Stomach (tissue), 4 donors: ENCODE results near the gene ACO2.

Source experiments
- CTCF ChIP-seq, 7 experiments: fragments of 450-650 bp in 4 of 7; fragments of 200-600 bp in 3 of 7; sonication (generic) in 3 of 7; IDR thresholded peaks; one replicate each; pipeline ENCODE4 v1.5.1; 2016 to 2019; ENCODE audit warnings: antibody characterized with exemption in 7 of 7, control low read depth in 2 of 7, mild to moderate bottlenecking in 1 of 7
- POLR2A ChIP-seq, 4 donors: fragments of 450-650 bp; IDR thresholded peaks; one replicate each; pipeline ENCODE4 v1.6.1; 2016; ENCODE audit warnings: antibody characterized with exemption in 4 of 4, control low read depth in 2 of 4, mild to moderate bottlenecking in 1 of 4, moderate library complexity in 1 of 4
- POLR2AphosphoS5 ChIP-seq, 3 donors: sonication (generic); formaldehyde crosslinking; IDR thresholded peaks; one replicate each; pipeline ENCODE4 v1.6.1; 2016; ENCODE audit warnings: antibody characterized with exemption in 3 of 3

DNA sequence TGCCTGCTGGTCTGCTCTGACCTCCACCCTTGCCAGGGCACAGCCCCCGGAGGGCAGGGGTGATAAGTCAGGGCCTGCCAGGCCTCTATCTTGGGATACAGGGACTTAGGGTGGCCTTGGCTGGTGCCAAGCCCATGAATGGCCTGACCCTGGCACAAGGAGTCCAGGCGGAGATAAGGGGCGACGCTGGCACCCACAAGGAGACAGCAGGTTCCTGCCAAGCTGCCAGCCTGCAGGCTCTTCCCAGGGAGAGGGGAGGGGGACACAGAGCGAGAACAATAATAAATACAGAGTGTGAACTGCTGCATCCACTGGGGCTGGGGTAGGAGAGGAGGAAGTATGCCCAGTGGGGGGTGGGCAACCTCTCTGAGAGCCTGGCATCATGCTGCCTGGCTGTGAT, 92.9 kb downstream of the ACO2 start:
- TF ChIP-seq CTCF (IDR thresholded peaks at IDR 0.05) = no peak
- TF ChIP-seq POLR2A (IDR thresholded peaks at IDR 0.05) = no peak
- no peak for TF ChIP-seq POLR2AphosphoS5 (IDR thresholded peaks at IDR 0.05)
